ENCODE results near the gene ROR2.

ROR2 gene

DNA sequence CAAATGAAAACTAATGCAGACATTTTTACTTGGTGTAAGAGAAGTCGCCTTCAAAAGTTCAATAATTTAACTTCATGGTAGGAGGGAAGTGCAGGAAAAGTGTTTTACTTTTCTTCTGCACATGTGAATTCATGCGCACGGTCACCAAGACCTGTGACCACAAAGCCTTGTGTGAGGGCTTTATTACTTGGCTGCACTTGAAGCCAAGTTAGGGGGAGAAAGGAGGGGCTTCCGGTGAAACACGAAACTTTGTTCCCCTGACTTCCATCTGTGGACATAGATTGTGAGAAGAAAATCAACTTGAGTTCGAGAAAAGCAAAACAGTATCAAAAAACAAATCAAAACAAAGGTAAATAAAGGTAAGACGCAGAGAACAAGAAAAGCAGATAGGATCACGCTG, 239.9 kb downstream of the ROR2 start:
- DNase-seq, result no peak

DNA sequence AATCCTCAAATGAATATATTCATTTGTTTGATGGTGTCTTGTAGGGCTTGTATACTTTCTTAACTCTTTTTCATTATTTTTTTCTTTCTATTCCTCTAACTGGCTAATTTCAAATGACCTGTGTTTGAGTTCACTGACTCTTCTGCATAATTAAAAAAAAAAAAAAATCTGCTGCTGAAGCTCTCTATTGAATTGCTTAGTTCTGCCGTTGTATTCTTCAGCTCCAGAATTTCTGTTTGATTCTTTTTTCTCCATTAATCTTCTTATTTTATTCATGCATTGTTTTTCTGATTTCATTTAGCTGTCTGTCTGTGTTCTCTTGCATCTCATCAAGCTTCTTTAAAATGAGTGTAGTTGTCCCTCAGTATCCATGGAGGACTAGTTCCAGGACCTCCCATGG, 244.6 kb downstream of the ROR2 start:
- DNase-seq, result no peak

DNA sequence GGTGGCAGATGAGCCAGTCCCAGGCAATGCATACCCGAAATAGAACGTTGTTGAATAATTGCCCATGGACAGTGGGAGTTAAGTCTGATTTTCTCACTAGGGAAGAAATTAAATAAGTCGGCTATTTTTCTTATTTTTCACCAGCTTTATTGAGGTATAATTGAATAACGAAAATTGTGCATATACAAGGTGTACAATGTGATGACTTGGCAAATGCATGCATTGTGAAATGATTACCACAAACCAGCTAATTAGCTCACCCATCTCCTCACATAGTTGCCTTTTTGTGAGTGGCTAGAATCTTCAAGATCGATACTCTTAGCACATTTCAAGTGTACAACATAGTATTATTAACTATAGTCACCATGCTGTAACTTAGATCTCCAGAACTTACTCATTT, 249.6 kb downstream of the ROR2 start:
- DNase-seq, result no peak

DNA sequence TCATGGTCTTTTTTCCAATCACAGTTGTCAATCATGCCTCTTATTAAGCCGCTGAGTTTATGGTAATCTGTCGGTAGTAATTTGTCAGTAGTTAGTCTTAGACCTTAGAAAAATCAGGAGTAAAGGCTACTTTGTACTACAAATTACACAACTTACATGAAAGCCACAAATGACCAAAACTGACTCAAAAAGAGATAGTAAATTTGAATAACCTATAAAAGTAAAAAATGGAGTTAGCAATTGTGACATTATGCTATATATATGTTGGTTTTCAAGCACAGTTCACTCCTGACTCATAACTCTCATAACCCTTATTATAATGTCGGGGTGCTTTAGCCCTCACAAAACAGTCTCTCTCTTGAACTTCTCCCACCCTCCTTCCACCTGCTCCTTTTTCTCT, 251.8 kb downstream of the ROR2 start:
- no peak for DNase-seq

DNA sequence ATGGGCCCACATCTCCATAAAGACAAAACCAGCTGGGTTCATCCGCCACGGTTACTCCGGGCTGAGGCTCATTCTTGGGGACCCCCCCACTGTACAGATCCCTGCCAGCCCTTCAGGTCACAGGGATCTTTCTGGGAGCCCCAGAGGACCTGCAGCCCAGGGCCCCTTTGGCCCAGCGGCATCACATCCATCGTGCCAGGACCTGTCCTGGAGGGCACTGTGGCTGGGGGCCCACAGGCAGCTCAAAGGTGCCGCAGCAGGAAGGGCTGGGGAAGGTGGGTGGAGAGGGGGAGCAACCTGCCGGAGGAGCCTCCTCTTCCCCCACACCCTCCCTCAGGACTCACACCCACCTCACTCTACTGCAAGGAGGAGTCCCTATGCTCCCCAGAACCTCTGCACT, 252.8 kb downstream of the ROR2 start:
- DNase-seq, result no peak

DNA sequence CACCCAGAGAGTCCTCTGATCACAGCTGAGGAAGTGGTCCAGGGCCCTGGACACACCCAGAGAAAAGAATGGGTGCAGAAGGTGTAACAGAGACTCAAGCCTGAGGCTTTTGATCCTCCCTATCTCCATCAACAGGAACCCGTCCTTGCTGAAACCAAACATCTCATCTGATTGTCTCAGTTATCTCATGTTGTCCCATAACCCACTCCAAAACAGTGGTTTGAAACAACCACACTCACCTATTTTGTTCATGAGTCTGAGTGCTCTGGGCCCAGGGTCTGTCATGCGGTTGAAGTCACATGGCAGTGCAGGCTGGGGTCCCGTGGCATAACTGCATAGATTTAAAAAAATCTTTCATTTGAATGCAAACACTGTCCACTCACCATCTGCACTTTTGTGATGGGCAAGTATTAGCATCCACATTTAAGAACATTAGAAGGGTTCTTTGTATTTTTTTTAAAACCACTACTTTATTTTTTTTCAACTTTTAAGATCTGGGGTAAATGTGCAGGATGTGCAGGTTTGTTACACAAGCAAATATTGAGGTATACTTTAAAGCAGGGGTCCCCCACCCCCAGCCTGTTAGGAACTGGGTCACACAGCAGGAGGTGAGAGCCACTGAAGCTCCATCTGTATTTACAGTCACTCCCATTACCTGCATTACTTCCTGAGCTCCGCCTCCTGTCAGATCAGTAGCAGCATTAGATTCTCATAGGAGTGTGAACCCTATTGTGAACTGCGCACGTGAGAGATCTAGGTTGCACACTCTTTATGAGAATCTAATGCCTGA, 255.8 kb downstream of the ROR2 start:
- no peak for DNase-seq

DNA sequence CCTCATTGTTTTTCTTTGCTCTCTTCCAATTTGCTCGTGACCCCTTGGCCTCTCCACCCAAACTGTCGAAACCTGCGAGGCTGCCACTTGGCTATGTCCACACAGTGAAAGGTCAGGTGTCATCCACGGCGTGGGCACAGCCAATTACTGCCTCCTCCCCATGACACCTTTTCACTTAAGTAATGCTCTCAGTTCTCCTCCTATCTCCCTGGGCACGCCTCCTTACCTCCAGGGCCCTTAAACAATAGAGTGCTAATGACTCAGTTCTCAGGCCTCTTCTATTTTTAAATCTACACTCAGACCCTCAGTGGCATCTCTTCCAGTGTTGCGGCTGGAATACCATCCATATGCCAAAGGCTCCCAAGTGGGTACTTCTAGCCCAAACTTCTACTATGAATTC, 256.8 kb downstream of the ROR2 start:
- no peak for DNase-seq

DNA sequence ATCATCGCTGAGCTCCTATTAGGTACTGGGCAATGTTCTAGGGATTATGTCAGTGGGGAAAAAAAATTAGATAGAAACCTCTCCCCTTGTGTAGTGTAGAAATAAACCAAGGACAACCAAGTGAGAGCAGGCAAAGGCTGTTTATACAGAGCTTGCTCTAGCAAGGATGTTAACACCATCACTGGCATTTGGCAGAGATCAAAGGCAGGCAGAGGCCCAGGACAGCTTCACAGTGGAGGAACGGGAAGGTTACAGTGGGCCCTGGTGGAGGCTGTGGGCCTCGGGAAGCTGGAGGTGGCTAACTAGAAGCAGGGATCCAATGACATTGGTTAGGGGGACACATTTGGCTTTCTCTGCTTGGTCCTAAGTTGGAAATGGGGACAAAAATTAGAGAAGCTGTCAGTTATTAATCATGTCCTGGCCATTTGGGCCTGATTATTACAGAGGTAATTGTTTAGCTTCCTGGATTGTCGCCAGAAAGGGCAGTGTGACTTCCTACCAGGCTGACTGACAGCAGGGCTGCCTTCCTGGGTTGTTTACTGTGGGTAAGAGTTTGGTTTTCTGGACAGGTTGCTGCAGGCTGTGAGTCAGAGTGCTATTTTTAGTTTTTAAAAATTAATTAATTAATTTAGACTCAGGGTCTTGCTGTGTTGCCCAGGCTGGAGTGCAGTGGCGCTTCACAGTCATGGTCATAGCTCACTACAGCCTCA, 259.3 kb downstream of the ROR2 start:
- no peak for DNase-seq

DNA sequence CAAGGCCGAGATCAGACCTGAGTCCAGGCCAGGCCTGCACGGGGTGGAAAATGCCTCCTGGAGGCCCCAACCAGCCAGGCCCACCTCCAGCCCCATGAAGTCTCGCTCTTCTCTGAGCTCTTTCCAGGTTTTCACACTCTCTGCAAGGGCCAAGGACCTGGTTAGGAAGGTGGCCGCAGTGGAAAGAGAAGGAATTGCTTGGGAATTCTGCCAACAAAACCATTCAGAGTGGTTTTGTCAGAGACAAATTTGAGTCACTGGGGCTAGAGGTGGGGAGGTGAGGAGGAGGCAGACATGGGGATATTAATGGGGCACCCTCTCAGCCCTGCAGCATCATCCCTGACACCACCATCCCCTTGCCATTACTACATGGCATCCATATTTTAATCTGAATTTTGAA, 261.0 kb downstream of the ROR2 start:
- DNase-seq, result no peak

DNA sequence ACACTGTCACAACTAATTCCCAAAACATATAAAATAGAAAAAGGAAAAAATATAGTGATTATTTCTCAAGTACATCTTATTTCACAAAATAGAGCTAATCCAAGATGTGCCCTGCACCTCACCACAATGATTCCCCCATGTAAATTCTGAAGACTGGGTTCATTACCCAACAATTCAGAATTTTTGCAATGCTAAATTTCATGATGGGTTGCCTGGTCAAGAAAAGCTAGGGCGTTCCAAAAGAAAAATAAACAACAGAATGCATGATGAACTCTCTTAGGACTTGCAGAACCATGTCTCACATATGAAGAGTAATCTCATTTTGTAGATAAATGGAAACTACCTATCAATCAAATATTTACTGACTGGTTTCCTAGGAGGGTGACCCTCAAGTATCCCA, 266.8 kb downstream of the ROR2 start:
- DNase-seq, result no peak

DNA sequence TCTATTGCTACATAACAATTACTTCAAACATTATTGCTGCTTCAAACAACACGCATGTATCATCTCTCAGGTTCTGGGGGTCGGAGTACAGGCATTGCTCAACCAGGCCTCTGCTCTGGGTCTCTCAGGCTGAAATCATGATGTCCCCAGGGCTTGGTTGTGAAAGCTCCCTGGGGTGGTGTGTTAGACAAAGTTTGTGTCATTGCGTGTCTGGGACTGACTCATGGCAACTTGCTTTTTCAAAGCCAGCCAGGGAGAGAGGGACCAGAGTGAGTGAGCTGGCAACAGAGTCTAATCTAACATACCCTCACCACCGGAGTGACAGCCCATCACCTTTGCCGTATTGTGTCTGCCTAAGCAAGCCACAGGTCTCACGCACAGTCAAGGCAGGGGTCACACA, 267.2 kb downstream of the ROR2 start:
- no peak for DNase-seq

DNA sequence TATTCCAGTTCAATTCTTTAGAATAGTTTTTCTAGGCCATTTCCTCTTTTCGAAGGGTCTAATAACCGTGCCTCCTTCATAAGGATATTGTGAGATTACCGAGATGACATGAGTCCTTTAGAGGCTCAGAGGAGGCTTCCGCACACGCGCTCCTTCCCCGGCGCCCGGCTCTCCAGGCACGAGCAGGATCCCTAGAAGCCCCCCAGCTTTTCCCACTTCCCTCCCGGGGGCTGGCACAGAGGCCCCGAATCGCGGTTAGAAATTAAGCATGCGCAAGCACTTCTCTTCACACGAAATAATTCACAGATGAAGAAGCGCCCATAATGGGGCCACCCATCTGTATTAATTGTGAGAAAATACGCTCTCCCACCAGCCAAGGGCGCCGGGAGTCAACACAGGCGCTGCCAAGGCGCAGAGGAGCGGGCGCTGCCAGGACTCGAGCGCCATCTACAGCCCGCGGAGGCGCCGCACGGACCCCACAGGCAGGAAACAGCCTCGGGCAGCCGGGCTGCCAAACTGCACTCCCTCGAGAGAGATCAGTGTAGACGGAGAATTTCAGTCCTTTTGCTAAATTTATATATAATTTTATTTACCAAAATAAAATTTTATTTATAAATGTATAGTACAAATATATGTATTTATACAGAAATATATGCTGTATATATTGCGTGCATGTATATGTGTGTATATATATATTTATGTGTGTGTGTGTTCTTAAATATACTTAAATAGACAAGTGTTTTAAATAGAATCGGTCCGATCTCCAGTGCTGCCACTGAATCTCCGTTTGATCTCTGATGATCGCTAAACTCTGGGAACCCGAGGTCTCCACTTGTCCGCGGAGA, 268.3 kb downstream of the ROR2 start:
- peak; percentile 70 for DNase-seq

DNA sequence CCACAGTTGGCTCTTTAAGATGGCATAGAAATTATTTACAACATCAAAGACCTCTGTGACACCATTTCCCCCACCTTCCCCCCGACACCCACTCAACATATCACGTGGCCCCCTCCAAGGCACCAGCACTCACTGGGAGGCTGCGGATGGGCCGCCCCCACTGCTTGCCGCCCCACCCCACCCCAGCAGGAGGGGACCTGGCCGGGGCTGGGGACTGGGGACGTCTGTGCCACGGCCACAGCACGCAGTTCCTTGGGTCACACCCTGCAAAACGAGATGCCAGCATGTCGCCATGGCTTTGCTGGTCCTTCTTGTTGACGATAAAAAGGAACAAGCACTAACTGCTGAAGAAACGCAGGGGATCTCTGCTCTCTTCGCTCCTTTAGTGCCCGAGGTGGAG, 269.0 kb downstream of the ROR2 start:
- no peak for DNase-seq

DNA sequence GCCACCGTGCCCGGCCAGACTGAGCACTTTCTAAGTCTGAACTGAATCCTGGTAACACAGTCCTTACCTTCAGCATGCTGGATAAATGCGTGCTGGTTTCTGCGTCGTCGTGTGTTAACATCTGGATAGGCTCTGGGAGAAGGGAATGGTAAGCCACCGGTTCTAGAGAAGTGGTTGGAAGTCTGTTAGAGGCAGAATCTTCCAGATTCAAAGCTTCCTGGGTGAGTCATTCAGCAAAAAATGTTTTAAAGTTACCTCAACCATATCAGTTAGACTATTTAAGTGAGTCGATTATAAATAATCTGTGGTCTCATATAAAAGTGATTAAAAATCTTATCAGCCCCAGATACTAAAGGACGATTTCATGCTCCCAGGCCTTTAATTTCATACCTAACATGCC, 269.9 kb downstream of the ROR2 start:
- no peak for DNase-seq

DNA sequence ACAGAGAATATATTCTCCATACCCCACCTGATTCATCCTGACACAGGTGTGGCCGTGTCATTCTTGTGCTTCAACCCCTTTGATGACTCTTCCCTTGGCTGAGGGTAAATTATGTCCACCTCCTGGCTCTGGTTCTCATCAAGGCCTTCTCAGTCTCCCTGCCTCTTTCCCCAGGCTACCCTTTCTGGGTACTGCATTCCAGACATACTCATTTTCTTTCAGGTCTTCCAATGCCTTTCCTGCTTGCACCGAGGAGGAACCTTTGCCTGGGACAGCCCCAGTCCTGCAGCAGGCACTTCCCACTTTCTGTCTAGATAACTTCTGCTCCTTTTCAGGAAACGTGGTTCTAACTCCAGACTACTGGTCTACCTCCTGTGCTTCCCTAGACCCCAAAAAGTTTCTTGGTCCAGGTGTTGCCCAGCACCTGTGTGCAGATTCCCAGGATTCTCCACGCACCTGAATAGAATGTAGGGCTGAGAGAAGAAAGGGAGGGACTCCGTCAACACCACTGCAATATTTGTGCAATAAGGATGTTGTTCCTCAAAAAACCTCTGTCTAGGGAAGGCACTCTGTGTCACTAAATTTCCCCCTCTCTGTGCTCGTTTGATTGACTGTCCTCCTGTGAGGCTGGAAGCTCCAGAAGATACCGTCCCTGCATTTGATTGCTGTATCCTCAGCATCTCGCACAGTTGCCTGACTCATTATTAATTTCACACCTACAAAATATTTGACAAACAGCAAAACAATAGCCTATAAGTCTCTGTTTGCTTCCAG, 271.0 kb downstream of the ROR2 start:
- DNase-seq, result no peak

DNA sequence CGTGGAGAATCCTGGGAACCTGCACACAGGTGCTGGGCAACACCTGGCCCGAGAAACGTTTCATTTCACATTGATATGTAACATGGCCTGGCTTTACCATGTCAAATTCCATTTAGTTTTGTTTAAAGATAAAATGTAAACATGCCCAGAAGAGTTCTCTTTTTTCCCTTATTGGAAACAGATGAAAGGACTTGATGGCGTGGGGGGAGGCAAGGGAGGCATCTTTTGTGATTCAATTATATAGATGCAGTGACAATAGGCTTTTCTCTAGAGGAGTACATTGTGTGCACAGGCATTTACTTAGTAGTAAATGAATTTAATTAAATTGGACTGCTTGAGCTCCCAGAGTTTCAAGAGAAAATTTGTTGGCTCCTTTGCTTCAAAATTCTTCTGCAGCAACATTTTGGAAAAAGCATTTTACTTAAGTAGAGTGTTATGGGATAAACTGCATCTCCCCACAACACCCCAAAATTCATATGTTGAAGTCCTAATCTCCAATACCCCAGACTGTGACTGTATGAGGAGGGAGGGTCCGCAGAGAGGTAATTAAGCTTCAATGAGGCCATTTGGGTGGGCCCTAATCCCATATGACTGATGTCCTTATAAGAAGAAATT, 272.1 kb downstream of the ROR2 start:
- DNase-seq, result no peak

DNA sequence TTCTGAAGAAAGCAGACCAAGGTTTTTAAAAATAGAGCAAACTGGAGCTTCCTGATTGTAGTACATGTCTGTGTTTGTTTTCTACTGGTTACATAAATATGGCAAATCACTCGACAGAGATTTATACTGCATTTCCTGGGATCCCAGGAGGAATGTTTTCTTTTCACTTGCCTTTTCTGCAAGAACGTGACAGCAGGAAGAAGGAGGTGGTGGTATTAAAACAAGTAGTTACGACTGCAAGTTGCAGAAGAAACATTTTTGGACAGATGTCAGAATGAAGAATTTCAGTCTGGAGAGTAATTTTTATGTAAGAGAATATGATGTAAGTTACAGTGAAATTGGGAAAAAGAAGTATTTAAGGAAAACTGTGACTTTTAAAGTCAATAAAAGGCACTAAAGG, 272.7 kb downstream of the ROR2 start:
- no peak for DNase-seq

DNA sequence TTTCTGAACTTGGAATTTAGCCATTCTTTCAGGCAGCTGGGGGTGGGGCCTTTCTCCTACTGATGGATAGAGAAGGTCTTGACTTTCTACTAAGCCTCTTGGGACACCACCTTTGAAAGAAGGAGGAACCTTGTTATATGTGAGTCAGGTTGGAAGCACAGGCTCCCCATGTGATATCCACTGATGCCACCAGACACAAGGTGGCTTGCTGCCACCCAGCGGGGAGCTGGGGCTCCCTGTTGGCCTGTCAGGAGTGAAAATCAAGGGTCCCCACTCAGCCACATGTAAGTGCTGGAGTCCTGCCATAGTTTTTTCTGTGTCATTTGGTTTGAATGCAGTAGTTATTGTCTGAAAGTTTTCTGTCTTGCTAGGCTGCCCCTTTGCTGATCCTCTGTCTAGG, 274.0 kb downstream of the ROR2 start:
- DNase-seq, result no peak

DNA sequence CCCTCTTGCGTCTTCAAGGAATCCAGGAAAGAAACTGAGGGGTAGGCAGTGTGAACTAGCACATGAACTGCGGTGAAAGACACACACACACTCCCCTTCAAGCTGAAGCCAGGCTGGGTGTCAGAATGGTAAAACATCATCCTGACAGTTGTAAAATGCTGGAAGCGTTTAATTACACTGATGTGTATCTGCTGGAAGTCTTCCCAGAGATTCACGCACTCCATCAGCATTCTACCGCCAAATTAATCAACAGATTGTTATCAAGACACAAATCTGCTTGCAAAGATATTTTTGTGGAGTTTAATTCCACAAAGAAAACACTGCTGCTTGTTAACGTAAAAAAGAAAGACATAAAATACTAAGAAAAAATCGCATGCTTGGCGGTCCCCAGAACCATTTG, 285.4 kb downstream of the ROR2 start:
- DNase-seq, result no peak

DNA sequence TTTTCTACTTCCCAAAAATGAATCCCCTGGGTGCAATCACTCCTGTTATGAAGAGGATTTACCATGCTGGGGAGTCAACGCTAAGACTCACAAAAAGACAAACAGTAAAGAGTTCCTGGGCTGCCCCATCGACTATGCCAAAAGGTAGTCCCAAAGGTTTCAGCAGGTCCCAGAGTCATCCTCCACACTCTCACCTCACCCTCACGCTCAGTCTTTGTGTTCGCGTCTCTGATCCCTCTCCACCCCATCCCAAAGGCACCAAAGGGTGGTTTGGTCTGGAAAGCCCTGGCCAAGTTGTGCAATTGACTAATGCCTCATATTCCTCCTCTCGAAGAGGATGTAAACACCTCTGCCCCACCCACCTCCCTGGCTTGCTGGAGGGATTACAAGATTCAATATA, 286.2 kb downstream of the ROR2 start:
- DNase-seq, result no peak

DNA sequence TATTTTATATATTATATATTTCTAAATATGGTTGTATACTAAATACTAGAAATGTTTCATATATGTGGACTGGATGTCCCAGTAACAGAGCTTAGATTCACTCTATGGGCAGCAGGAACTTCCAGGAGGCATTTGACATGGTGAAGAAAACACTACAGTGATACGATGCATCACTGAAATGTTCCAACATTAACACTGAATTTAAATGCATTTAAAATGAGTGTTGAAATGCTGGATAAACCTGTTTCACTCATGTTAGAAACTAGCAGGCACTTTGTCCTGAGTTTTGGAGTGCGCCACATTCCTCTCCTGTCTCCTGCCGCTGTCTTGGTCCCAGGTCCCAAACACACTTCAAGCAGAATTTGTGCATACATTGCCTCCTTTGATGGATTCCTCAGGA, 288.6 kb downstream of the ROR2 start:
- DNase-seq, result no peak

DNA sequence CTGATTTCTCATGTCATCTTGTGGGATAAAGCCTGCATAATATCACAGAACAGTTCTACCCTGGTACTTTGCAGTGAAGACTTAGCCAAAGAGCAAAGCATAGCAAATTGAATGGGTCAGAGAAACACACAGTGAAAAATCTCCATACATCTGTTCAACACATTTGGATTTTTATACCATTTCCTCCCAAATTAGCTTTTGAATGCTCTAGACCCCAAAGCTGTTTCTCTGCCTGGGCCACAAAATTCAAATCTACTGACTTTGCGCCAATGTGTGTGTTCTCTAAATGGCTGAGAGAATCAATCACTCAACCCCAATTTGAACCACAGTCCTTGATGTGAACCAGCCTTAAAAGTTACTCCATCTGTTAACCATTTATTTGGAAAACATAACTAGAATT, 289.5 kb downstream of the ROR2 start:
- DNase-seq, result no peak

All from stimulated activated CD4-positive, alpha-beta T cell treated with anti-CD3 and anti-CD28 coated beads, Interleukin-4, amount 100 ng/mL, for 24 hours (primary cell).